K562 treated with DMSO at 1 percent for 12 hours (cell line): ENCODE results near the gene FOXI2. TPM values are rescaled to one million over a fixed set of nuclear protein-coding genes. Genes with fewer than 3 reads are reported as not detected.

Experiments
- total RNA-seq: library from RNA; unstranded; fragments of 300-600 nt; gene quantifications from 2 replicates; pipeline ENCODE4 v1.2.3, GENCODE V29; 2022; ENCODE audit not compliant: insufficient read depth

FOXI2 gene
- not detected in 2 replicates for total RNA-seq

DNA sequence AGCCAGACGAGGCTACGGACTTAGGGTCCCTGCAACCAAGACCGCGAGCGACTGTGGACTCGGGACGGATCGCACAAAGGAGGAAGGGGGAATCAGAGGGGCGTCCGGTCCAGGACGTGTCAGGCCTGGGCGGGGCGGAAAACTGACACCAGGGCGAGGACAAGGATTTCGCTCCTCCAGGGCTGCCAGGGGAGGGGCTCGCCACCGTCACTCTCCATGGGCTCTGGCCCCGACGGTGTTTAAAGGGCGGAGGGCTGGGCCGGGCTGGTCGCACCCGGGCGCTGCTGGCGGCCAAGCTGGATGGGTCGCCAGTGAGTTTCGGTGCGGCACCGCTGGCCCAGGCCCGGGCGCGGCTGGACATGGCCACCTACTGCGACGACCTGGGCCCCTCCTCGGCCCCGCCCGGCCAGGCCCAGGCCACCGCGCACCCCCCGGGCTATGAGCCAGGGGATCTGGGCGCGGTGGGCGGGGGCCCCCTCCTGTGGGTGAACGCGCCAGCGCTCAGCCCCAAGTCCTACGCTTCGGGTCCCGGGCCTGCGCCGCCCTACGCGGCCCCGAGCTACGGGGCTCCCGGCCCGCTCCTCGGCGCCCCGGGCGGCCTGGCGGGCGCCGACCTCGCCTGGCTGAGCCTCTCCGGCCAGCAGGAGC, at the start of gene FOXI2:
Gene FOXI2 (plus strand): TSS at position 271 of the 648 bp plus-strand sequence. CDS start 89 bp downstream, at position 360.

Other genes starting within 250 kb of the FOXI2 start
- not detected in 2 replicates for gene NPS, start 187.9 kb upstream of the FOXI2 start, total RNA-seq
- gene CLRN3, start 155.8 kb downstream of the FOXI2 start, total RNA-seq, result not detected in 2 replicates
- gene PTPRE, start 169.9 kb downstream of the FOXI2 start, total RNA-seq, result not detected in 2 replicates